T-helper 1 cell (primary cell): ENCODE results near the gene PSMC6.
"Not testable (repeated sequence)": the region's sequence is repeated elsewhere in the genome, so short reads cannot be mapped to it uniquely, and the experiment has no call there.

Source experiments
- DNase-seq, 5 donors: peaks; one replicate each; pipeline ENCODE4 v3.0.0-alpha.2; 2012 to 2020

The PSMC6 gene

DNA sequence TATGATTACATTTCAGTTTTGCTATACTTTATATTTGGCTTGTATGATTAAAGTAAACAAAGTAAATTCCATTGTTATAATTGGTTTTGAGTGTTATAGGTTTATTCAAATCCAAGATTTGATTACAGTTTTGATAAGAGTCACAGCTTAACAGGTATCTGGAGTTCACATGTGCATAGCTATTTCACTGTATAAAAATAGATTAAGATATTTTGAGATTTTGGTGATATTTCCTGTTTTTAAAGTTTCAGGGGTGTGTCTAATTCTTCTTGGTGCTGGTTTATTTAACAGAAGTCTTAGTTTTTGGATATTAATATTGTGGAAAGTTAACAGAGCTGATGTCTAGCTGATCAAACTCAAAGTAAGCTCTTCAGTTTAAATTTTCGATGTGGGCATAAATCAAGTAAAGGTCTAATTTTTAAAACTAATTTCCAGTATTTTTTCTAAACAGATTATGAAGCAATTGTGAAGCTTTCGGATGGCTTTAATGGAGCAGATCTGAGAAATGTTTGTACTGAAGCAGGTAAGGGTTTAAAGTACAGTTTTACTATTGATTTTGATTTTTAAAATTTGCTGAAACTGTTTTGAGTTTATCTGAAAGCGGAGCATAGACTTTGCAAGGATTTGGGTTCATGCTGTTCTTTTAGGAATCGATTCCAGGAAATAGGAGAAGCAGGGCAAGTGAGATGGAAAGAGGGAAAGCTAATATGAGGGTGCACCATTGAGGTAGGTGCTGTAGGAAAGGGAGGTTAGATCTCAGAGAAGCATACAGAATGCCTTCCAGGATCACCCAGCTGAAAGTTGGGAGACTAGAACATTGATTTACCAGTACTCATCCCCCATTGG is 16.7 kb downstream of the PSMC6 start:
- DNase-seq, result no peak

DNA sequence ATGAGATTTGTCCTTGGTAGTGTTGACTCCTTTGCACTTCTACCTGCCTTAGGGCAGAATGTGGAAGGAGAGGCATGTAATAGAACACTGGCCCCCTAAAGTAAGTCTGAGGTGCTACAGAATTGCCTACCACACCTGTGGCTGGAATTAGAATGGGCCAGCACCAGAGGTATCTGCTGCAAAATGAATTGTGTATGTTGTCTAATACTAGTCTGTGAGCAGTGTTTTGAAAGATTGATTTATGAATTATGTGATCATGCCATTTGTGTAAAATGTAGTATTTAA is 17.3 kb downstream of the PSMC6 start:
- no peak for DNase-seq

DNA sequence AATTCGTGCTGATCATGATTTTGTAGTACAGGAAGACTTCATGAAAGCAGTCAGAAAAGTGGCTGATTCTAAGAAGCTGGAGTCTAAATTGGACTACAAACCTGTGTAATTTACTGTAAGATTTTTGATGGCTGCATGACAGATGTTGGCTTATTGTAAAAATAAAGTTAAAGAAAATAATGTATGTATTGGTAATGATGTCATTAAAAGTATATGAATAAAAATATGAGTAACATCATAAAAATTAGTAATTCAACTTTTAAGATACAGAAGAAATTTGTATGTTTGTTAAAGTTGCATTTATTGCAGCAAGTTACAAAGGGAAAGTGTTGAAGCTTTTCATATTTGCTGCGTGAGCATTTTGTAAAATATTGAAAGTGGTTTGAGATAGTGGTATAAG is 20.5 kb downstream of the PSMC6 start:
- not testable (repeated sequence) for DNase-seq

DNA sequence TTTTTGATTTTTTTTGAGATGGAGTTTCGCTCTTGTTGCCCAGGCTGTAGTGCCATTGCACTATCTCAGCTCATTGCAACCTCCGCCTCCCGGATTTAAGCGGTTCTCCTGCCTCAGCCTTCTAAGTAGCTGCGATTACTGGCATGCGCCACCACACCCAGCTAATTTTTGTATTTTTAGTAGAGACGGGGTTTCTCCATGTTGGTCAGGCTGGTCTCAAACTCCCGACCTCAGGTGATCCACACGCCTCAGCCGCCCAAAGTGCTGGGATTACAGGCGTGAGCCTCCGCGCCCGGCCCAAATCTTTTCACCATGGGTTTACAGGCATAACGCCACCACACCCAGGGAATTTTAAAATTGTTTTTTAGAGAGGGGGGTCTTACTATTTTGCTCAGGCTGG is 22.0 kb downstream of the PSMC6 start:
- not testable (repeated sequence) for DNase-seq

DNA sequence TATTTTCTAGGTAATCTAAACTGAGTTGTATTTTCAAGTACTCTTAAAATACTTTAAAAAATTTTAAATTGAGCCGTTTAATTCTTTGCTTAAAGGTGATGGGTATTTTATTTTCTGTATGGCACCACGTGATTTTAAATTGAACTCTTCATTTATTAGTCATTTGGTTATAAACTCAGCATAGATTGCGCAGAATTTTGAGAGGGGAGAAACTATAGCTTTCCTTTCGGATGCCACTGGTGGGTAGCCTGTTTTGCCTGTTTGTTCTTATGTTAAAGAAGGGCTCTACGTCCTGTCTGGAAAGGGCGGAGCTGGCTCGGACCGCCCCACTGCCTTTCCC is 22.6 kb downstream of the PSMC6 start:
- DNase-seq, result no peak

DNA sequence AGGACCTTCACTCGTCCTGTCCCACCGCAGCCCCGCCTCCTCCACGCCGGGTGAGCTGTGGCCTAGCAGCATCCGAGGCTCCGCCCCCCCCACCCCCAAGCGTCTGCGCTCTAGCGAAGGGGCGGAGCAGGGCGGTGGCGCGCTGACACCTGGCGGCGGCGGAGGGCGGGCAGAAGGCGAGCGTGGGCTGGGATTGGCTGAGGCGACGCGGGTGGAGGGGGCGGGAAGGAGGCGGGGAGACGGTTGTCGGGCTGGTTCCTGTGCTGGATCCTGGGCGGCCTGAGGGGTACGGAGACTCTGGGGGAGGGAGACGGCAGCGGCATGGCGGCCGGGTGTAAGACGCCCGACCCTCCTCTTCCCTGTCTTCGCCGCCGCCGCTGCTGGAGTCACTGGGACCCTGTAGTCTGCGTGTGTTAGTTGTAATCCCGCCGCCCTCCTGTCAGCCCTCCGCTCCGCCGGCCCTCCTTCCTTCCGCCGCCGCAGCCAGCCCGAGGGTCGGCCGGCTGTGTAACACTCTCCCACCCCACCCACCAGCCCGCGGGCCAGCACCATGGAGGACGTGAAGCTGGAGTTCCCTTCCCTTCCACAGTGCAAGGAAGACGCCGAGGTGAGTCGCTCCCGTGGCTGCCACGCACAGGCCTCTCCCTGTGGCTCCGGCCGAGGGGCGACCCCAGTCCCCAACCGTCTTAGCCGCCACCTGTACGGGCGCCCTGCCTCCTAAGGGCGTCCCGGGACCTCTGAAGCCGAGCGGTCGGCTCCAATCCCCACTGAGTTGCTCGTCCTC is 23.1 kb downstream of the PSMC6 start, which contains the start of gene STYX:
STYX (plus strand) TSS at position 242 of the 784 bp plus-strand sequence; CDS start at position 551, 309 bp downstream.
- peak; percentile 97 to 99 (median 98) for DNase-seq

DNA sequence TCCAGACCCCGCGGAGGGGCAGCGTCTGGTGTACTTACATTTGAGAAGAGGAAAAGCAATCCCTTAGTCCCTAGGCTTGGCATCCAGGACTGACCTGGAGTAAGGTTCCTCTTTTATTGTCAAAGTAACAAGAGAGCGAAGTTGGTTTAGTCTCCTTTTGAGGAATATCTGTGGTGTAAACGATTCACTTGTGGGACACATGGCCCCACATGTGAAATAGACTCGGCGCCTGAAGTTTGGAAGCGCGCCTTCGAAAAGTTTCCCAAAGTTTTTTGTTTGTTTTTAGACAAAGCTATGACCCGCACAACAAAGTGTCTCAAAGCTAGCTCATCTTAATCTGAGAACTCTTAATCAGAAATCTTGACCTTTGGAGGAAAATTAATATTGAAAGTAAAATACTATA is 23.7 kb downstream of the PSMC6 start:
- DNase-seq, result no peak

DNA sequence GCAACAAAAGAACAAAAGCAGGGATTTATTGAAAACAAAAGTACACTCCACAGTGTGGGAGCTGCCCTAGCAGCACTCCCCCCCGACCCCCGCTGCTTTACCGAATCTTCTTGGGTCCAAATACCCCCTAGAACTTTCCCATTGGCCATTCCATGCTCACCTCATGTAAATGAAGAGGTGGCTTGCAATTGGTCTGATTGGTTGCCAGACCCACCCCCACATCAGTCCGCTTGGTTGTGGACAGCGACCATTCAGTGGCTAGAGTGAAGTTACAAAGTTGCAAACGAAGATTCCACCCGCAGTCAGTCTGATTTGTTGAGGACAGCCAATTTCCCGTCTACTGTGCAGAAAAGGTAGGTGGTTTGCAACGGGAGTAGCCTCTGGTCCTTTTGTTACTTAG is 26.8 kb downstream of the PSMC6 start:
- no peak for DNase-seq

DNA sequence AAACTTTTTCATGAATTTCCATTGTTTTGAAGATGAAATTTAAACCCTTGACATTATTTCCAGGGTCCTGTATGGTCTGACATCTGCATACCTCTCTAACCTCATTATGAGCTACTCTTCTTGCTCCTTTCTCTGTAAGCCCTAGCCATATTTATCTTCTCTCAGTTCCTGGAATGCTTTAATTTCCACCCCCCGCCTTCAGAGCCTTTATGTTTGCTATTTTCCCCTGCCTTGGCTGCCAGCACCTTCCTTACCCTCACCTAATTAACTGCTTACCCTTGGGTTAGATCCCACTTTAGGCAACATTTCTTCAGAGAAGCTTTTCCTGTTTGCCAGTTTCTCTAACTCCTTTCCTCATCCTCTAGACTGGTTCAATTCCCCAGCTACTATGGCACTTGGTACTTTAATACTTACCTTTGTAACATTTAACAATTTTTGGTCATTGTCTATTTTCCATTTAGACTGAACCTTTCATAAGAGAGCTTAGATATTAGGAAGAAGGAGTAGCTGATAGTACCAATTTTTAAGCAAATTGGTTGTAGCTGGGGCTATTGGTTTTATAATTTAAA is 29.0 kb downstream of the PSMC6 start:
- DNase-seq, result no peak

DNA sequence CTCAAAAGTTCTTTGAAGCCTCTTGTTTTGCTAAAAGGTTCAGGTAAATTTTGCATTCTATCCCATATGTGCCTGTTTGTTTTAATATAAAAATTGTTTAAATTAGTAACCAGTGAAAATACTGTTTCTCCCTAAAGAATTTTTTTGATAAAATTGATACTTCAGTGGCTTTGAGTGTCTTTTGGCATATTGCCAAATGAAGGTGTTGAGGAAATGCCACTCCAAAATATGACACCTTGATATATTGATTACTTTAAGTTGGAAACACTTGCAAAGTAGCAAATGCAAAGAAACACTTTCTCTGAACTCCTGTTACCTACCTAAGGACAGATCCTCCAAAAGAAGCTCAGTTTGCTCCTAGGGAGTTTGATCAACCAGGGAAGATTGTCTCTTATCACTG is 31.4 kb downstream of the PSMC6 start:
- DNase-seq, result no peak

DNA sequence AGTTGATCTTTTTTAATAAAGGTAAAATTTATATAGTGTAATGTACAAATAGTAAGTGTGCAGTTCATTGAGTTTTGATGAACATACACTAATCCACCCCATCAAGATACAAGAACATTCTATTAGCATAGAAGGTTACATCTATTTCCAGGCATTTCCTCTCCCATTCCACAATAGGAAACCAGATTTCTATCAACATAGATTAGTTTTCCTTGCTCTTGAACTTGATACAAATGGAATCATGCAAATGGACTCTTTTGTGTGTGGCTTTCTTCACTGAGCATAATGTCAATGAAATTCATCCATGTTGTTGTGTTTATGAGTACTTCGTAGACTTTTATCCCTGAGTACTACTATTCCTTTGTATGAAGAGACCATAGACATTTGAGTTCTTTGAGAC is 33.8 kb downstream of the PSMC6 start:
- DNase-seq, result no peak

DNA sequence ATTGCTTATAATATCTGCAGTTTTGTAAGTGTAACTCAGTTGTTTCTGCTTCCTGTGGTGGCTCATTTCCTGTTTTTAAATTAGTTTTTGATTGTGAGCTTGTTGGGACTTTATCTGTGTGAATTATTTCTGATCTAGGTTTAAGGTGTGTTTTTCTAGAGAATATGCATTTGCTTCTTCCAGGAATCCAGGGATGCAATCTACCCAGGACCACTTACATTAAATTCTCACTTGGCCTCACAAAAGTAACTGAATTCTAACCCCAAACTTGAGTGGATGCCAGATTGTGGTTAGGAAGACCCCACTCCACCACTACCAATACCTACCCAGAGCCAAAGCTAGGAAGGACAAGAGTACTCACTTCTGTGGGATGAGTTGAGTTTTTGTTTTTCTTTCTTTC is 34.9 kb downstream of the PSMC6 start:
- peak in 1 of 5 donors; percentile 35 for DNase-seq

DNA sequence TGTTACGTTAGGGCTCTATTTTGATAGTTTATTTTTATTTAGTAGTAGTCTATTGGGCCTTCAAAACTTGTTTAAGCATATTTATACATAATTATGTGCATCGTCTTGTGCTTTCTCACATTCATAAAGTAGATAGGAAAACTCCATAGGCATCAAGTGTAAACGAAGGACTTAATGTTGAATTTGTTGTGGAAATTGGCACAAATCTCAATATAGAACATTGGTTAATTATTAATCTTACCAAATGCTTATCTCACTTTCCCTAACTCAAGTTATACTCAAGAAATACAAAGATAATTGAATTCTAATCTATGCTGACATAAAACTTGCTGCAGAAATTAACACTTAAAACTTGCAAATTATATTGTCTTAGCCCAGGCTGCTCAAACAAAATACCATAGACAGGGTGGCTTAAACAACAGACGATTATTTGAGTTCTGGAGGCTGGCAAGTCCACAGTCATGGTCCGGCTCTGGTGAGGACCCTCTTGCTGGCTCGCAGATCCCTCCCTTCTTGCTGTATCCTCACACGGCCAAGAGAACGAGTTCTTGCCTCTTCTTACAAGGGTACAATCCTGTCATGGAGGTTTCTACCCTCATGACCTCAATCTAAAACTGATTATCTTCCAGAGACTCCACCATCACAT is 41.8 kb downstream of the PSMC6 start:
- DNase-seq, result no peak

DNA sequence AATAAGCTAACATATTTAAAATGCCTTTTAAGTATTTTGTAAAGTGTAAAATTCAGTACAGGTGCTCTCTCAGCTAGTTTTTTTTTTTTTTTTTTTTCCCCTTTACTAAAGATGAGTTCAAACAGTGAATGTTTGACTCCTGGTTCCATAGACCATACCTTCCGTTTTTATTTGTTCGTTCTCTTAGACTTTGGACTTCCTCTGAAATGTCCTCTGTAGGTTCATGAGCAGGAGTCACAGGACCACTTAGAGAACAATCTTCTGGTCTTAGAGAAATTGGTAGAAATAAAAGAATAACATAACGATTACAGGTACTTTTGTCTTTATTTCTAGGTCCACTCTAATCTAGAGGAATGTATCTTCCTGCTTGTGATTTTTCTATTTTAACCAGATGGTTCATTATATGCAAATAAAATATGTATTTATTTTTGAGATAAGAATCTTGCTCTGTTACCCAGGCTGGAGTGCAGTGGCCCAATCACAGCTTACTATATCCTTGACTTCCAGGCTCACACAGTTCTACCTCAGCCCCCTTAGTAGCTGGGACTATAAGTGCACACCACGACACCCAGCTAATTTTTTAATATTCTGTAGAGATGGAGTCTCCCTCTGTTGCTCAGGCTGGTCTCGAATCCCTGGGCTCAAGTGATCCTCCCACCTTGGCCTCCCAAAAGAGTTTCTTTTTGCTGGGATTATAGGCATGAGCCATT is 48.8 kb downstream of the PSMC6 start:
- no peak for DNase-seq

DNA sequence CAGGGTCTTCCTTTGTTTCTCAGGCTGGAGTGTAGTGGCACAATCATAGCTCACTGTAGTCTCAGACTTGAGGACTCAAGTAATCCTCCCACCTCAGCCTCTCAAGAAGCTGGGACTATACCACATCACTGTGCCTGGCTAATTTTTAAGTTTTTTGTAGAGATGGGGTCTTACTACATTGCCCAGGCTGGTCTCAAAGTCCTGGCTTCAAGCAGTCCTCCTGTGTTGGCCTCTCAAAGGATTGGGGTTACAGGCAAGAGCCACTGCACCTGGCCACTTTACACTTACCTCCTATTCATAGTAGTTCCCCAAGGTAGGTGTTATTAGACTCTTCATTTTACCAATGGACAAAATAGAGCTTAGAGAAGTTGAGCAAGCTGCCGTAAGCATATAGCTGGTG is 52.1 kb downstream of the PSMC6 start:
- no peak for DNase-seq

DNA sequence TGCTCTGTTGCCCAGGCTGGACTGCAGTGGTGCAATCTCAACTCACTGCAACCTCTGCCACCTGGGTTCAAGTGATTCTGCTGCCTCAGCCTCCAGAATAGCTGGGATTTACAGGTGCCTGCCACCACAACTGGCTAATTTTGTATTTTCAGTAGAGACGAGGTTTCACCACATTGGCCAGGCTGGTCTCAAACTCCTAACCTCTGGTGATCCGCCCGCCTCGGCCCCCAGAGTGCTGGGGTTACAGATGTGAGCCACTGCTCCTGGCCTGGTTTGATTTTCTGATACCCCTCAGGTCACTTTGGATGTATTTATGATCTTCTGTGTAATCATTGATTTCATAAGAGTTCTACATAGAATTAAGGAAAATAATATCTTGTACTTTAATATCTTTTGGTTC is 55.9 kb downstream of the PSMC6 start:
- not testable (repeated sequence) for DNase-seq

DNA sequence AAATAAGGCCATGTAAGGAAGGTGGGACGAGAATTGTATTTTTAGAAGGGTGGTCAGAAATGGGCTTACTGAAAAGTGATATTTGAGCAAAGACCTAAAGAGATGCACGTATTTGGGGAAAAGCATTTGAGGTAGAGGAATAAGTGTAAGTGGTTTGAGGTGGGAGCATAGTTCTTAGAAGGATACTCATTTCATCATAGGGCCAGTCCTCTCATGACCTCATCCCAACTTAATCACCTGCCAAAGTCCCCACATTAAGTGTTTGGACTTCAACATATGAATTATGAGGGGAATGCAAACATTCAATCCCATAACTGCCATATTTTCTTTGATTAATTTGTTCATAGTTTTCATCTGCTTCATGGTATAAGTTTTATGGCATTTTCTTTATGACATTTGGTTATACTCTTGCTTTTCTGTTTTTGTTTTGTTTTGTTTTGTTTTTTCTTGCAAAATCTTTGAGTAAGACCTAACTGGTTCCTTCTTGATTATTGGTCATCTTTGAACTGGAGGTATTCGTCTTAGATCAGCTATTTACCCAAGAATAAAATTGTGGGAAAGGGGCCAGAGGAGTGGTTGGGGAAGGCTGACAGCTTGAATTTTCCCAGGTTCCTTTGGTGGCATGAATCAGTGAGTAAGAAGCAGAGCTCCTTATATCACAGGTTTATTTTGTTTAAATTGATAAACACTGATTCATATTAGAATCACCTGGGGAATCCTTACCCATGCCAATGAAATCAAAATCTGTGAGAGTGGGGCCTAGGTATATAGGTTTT is 60.2 kb downstream of the PSMC6 start:
- no peak for DNase-seq

DNA sequence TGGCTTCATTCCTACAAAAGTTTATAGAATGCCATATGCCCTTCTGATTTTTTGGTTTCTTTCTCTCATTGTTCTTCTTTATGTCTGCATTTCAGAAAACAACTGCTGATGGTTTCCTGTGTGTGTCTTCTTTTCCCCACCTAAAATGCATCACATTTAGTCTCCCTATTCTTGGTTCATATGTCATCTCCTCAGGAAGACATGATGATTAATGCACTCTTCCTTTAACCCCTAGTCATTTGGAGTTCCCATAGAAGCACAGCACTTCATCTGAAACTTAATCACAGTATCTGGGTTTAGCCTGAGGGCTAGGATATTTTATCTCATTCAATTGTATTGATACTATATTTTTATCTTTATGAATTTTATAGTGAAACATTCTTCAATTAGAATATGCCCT is 62.9 kb downstream of the PSMC6 start:
- no peak for DNase-seq

DNA sequence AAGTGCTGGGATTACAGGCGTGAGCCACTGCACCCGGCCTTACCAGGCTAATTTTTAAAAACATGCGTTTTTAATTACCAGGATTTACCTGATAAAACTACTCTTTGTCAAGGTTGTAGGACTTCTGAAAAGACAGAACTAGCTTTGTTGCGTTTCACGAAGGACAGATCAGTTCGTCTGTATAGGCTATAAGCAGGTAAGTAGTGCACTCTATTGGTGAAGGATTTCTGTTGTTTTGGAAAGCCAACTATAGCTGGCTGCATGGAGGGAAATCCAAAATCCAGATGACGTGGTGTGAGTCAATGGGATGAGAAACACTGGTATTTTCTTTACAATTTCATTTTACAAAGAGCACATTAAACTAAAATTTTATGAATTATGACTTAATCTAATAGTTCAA is 69.8 kb downstream of the PSMC6 start:
- DNase-seq, result no peak
